PFSK-1 (cell line): ENCODE measurements around the gene GRB10.

ENCODE experiments used
- FOXP2 ChIP-seq: optimal IDR thresholded peaks from 2 replicates; pipeline ENCODE3; 2011; ENCODE audit warnings: borderline replicate concordance, control low read depth, inconsistent platforms; ENCODE audit not compliant: insufficient read depth; ENCODE audit errors: extremely low read length, extremely low read depth
- POLR2AphosphoS5 ChIP-seq: IDR thresholded peaks from 2 replicates; pipeline ENCODE4 v1.6.1; 2012; ENCODE audit warnings: low read depth, mild to moderate bottlenecking, control low read depth, low read length, moderate library complexity
- REST ChIP-seq, 2 experiments: IDR thresholded peaks; 2 replicates each; pipeline versions ENCODE4 v1.6.1 to v1.8.0; 2011 to 2012; ENCODE audit warnings: low read depth in 2 of 2, low read length in 2 of 2, control low read depth in 1 of 2, inconsistent platforms in 1 of 2, mild to moderate bottlenecking in 1 of 2, moderate library complexity in 1 of 2; ENCODE audit not compliant: insufficient read depth in 1 of 2
- SIN3A ChIP-seq: IDR thresholded peaks from 2 replicates; pipeline ENCODE4 v1.6.1; 2012; ENCODE audit warnings: mild to moderate bottlenecking, low read length, moderate library complexity, borderline replicate concordance; ENCODE audit not compliant: insufficient read depth
- TAF1 ChIP-seq: IDR thresholded peaks from 2 replicates; pipeline ENCODE4 v1.6.1; 2012; ENCODE audit warnings: low read length, control low read depth, borderline replicate concordance; ENCODE audit not compliant: insufficient read depth

GRB10 gene

GRCh38 chr7:50565977-50566376 is 216.7 kb downstream of the GRB10 start:
- no peak for TF ChIP-seq REST (IDR thresholded peaks at IDR 0.05; ENCODE audit: insufficient read depth in 1 of 2, low read depth in 2 of 2, low read length in 2 of 2)
- no peak for TF ChIP-seq FOXP2
- TF ChIP-seq POLR2AphosphoS5, result no peak
- TF ChIP-seq TAF1, result no peak
- no peak for TF ChIP-seq SIN3A

DNA sequence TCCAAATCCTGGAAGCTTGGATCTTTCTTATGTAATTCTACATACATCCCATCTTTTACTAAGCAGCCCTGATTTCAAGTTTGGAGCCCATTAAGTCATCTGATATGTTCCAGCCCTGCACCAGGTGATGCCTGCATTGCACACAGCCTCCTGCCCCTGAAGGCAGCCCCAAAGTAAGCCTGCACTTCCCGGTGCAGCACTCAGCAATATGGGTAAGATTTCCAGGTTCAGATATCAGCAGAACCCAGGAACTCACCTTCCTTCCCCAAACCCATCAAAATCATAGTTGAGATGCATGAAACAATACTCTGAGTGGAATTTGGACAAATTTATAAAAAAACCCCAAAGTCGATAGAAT is 217.2 kb downstream of the GRB10 start:
- TF ChIP-seq TAF1, result no peak
- TF ChIP-seq FOXP2, result no peak
- no peak for TF ChIP-seq POLR2AphosphoS5
- no peak for TF ChIP-seq REST (IDR thresholded peaks at IDR 0.05; ENCODE audit: insufficient read depth in 1 of 2, low read depth in 2 of 2, low read length in 2 of 2)
- no peak for TF ChIP-seq SIN3A

- TF ChIP-seq TAF1 (no peak), SIN3A (no peak), REST (IDR thresholded peaks at IDR 0.05; ENCODE audit: insufficient read depth in 1 of 2, low read depth in 2 of 2, low read length in 2 of 2) (no peak), POLR2AphosphoS5 (no peak), FOXP2 (no peak)
Measured at GRCh38 chr7:50564640-50565558, 217.8 kb downstream of the GRB10 start, which contains the start of gene DDC. Gene DDC, minus strand, starts transcription at chr7:50565405. Its CDS starts 21,320 bp downstream, at chr7:50544085.

DNA sequence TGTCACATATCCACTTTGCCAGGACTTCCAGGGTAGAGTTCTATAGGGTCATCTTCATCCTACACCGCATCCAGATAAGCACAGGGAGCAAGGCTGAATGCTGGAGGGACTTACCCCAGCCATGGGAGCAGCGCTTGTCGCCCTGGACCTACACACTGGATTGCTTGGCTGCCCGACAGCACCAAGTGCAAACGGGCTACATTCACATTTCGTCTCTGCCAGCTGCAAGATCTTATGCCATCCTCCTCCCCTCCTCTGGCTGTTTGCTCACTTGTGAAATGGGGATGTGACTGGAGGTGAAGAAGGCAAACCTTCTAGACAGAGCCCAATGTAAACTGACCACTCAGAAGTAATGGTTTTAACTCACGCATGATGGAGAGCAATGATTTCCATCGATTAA is 218.5 kb downstream of the GRB10 start:
- TF ChIP-seq SIN3A, result no peak
- no peak for TF ChIP-seq FOXP2
- TF ChIP-seq POLR2AphosphoS5, result no peak
- no peak for TF ChIP-seq REST (IDR thresholded peaks at IDR 0.05; ENCODE audit: insufficient read depth in 1 of 2, low read depth in 2 of 2, low read length in 2 of 2)
- TF ChIP-seq TAF1, result no peak
